Activated T-cell treated with anti-CD3 and anti-CD28 coated beads, Interleukin-2, amount 50 U/mL, for 1 hour (primary cell): Measurements from ENCODE around the gene ARPP21.
"Not testable (repeated sequence)": the region's sequence is repeated elsewhere in the genome, so short reads cannot be mapped to it uniquely, and the experiment has no call there.

ENCODE experiments used
- DNase-seq: peaks from one replicate; pipeline ENCODE4 v3.0.0-alpha.2; 2020

Gene ARPP21

DNA sequence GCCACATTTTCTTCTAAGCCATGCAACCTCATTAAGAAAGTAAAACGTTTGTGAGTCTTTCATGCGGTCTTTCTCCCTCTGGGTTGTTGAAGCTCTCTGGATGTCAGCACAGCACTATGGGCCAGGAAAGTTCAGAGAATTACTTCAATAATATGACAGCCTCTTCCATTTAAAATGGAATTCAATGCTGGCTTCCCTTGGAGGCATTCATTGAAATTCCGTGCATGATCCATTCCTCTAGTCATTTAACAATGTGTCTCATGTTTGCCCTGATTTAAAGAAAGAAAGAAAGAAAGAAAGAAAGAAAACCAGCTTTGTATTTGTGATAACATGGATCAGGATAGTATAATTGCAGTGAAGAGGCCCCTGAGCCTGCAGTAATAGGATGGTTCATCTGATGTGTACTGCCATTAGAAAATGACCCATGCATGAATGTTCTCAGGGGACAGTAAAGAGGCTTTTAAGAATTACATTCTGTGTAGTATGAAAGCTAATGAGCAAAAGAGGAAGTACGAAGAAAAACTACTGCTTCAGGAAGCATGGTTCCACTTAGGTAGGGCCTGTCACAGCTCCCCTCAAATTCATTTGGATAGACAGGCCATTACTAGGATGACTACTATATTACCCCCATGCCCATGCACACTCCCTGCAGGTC lies 146.0 kb downstream of the ARPP21 start:
- no peak for DNase-seq

DNA sequence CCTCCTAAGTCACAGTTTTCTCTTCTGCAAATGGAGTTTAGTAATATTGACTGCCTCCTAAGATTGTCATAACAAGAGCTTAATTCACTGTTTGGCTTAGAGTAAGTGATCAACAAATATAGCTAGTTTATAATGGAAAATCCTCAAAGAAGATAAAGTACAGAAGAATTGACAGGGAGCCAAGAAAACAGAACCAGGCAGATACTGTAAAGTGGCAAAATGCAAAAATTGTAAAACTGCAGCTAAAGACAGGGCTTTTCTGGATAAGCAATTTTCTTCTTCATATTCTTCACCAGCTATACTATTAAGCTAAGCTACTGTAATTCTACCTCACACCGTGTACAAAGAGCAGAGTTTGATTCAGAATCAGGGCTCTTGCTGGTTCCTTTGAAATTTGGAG lies 148.6 kb downstream of the ARPP21 start:
- no peak for DNase-seq

DNA sequence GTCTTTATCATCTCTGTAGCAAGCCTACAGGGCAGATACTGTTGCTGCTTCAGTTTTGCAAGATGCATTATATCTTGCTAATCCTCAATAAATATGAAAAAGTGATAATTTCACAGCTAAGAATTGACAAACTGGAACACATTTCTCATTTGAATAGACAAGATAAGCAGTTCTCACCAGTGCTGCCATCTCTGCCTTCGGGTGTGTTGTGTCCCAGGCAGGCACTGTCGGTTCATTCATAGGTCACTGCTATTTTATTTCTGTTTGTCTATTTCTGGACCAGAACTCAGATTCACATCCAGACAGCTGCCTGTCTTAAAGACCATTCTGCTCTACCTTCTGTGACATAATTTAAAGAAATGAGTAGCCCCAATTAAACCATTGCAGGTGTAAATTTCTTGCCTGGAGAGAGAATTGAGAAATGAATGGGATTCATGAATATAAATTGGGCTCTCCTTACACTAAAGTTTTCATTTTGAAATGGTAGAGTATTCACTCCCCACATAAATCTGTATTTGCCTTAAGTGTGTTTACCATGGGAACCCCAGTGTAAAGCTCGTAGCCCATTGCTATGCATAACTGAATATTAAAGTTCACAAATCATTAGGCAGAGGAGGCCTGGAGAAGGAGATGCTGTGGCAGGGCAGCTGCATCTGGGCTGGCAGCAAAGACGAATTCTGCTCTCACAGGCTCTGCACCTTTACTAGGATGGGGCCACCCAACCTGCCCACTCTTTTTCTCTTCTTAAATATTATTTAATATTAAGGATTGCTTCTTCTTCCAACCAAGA lies 149.9 kb downstream of the ARPP21 start:
- DNase-seq = no peak

DNA sequence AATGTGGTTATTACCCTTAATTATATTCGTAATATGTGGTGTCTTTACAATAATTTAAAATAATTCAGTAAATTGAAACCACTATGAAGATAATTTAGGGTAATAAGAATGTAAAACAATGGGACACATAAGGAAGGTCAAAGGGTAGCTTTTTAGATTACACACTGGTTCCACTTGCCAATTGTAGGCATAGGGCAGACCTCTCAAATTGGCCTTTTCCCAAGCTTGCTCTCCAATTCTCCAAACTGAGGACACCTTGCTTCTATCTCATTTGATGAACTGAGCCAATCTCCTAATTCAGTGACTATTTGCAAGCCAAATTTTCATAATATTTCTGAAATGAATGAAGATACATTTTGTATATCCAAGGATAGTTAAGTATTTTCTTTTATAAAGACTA lies 151.4 kb downstream of the ARPP21 start:
- no peak for DNase-seq

- no peak for DNase-seq
These were observed 154.3 kb downstream of the ARPP21 start for GRCh38 chr3:35793667-35794066.

DNA sequence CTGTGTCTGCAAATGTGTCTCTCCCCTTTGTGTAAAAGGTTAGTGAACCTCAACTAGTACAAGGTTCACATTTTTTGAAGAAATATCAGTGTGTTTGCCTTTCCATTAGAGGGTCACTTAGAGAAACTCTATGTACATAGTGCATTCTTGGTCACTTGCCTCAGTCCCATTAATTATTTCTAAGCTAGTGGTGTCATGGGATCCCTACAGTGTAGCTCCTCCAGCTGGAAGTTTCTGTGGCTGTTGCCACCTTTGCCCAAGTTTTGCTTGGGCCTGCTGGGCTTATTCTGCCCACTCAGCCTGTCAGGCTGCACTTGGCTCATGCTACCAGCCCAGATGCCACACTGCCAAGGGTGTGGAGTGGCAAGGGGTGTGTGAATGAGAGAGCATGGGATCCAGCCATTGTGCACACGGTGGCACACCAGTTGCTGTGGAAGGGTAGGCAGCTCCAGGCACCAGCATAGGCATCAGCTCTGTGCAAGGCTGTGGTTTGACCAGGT lies 161.7 kb downstream of the ARPP21 start:
- no peak for DNase-seq

GRCh38 chr3:35814531-35814930 lies 175.2 kb downstream of the ARPP21 start:
- no peak for DNase-seq

DNA sequence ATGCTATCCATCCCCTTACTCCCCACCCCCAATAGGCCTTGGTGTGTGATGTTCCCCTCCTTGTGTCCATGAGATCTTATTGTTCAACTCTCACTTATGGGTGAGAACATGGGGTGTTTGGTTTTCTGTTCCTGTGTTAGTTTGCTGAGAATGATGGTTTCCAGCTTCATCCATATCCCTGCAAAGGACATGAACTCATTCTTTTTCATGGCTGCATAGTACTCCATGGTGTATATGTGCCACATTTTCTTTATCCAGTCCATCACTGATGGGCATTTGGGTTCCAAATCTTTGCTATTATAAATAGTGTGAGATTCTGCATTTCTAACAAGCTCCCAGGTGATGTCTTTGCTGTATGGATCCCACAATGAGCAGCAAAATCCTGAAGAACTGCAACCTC lies 176.5 kb downstream of the ARPP21 start:
- DNase-seq = not testable (repeated sequence)

- no peak for DNase-seq
These were observed 177.9 kb downstream of the ARPP21 start for GRCh38 chr3:35817216-35817615.

DNA sequence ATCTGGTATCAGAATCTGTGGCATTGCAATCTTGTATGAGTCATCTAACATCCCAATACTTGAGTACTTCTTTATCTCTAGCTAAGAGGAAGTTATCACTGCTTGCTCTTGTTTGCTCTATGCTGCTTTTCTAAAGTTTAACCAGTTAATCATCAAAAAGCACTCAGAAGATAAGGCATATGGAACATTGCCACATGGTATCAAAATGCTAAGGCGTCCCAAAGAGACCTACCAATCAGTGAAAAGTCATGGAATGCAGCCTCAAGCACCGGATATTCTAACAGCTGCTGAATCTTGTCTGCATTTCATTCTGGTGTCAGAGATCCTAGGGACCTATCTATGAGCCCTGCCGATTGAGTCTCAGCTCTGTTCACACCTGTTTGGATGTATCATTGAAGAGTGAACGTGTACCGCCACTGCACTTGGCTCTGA lies 192.8 kb downstream of the ARPP21 start:
- DNase-seq = no peak
